Neural progenitor cell (in vitro differentiated cells): ENCODE data around the gene CCDC85C.

ENCODE experiments used
- CTCF ChIP-seq: fragments of 200-600 bp; sonication (generic); IDR thresholded peaks from 2 replicates; pipeline ENCODE4 v1.5.1; 2017; ENCODE audit warnings: antibody characterized with exemption, mild to moderate bottlenecking
- EZH2 ChIP-seq: fragments of 200-600 bp; sonication (generic); IDR thresholded peaks from 2 replicates; pipeline ENCODE4 v1.6.1; 2017; ENCODE audit warnings: antibody characterized with exemption, mild to moderate bottlenecking, moderate library complexity
- EZH2phosphoT487 ChIP-seq: fragments of 200-600 bp; sonication (generic); IDR thresholded peaks from 2 replicates; pipeline ENCODE4 v1.6.1; 2017; ENCODE audit warnings: antibody characterized with exemption

- no peak for TF ChIP-seq CTCF
- TF ChIP-seq EZH2: peak; percentile 48
- peak; percentile 49 for TF ChIP-seq EZH2phosphoT487
These were observed at the start of gene CCDC85C for GRCh38 chr14:99603471-99604277.
